ENCODE data around the gene FAM219B.
A peak's percentile ranks its signal among the peaks of the same experiment; 100 is the strongest.

FAM219B gene

DNA sequence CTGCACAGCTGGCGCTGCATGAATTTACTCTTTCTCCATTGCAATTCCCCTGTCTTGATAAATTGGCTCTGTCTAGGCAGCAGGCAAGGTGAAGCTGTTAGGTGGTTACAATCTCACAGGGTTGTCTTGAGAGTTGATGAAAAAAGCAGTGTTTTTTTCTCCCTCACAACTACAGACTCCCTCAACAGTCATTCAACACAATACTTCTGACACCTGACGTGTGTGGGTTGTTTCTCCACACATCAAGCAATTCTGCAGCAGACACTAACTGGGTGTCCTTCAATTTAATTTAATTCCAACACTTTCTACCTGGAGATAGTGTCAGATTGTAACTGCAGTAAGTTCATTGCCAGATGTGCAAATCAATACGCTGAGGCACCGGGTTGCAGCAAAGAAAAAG is 28.4 kb downstream of the FAM219B start:
- DNase-seq (ENCODE audit: low read depth in 1 of 2, low spot score in 1 of 2): no peak

DNA sequence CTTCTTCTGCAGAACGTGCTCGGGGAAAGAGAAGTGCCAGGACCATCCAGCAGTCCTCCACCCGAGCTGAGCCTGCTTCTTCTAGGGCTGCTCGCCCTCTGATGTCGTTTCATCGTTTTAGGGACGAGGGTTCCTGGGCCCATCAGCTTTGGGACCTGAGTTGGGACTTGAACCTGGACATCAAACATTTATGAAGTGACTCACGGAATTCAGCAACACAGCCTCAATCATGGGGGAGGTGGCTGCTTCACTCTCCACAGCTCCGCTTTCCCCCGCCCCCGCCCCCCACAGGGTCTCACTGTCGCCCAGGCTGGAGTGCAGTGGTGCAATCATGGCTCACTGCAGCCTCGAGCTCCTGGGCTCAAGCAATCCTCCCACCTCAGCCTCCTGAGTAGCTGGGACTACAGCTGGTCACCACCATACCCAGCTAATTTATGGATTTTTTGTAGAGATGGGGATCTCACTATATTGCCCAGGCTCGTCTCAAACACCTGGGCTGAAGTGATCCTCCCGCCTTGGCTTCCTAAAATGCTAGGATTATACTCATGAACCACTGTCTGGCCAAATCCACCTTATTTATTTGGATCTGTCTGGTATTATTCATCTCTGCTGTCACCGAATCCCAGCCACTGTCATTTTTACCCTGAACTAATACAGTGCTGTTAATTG is 32.8 kb downstream of the FAM219B start:
- no peak for DNase-seq (ENCODE audit: low read depth in 1 of 2, low spot score in 1 of 2)

DNA sequence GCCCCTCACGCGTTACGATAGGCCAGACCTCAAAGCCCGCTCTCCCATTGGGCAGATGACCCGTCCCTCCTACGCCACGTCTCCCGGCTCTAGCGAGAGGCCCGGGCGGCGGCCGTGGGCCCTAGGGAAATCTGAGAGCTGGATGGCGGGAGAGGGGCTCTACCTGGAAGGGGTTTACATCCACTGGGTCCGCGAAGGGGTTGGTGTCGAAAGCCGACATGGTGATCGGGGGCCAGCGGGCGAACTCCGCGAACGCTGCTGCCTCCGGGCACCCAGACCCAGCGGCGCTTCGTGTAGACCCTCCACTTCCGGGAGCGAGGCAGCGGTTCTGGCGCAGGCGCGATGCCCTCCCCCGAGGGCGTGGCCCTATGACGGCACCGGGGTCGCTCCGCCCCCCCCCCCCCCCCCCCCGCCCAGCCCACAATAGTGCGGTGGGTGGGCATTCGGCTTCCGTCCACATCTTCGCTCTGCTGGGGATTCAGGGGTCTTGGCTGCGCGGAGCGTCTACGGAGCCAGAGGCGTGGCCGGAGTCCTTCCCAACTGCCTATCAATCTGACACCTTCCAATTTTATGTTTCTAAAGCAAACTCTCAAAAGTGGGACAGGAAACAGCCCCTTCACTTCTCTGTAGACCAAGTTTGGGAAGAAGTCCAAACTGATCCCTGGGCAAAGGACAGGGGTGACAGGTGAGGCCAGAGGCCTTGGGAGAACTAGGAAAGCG is 33.5 kb downstream of the FAM219B start, which contains the start of gene SCAMP2:
Gene SCAMP2, minus strand, starts transcription at position 330 of the 720 bp plus-strand sequence. Its CDS starts 110 bp downstream, at position 220.
- peak; percentile 75 to 83 for DNase-seq (ENCODE audit: low read depth in 1 of 2, low spot score in 1 of 2)

DNA sequence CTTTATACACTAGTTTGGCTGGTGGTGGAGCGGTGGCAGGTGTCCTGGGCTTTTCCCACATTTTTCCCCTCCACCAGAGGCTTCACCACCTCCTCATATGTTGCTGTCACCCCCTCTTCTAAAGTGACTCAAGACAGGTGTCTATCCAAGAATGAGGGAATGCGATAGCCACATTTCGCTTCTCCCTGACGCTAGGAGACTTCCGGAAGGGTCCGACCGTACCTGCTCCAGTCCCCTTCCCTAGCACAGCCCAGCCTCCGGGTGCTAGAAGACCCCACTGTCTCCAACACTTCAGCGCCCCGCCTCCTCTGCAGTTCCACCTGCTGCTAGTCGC is 34.0 kb downstream of the FAM219B start:
- no peak for DNase-seq (ENCODE audit: low read depth in 1 of 2, low spot score in 1 of 2)

DNA sequence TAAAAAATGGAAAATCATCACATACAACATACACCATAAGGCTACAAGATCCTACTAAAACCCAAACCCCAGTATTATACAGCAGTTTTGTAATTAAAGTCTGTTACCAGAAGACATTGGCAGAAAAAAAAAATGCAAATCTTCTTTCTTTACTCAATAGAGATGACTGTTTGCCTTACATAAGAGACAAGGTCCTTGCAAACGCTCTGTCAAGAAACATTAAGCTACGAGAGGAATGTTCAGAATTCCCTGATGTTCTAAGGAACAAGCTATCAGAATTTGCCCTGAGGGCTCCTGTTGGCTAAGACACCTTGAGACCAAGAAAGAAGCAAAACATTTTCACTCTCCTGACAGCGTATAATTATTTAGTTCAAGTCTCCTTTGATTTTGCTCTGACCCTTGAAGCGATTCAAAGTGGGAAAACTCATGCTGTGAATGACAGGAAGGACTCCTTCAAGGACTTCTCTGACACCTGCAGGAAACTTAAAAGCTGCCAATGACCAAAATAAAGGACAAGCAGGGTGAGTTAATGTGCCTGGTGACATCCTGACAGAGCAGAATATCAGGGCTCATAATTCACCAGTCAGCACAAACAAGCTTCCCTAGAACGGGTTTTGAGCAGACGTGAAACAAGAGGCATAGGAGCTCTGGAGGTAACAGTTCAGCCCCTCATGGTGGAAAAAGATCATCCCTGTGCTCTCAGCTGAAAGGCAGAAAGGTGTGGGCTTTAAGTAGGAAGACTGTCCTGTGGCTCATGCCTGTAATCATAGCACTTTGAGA is 36.0 kb downstream of the FAM219B start:
- DNase-seq (ENCODE audit: low read depth in 1 of 2, low spot score in 1 of 2): no peak

DNA sequence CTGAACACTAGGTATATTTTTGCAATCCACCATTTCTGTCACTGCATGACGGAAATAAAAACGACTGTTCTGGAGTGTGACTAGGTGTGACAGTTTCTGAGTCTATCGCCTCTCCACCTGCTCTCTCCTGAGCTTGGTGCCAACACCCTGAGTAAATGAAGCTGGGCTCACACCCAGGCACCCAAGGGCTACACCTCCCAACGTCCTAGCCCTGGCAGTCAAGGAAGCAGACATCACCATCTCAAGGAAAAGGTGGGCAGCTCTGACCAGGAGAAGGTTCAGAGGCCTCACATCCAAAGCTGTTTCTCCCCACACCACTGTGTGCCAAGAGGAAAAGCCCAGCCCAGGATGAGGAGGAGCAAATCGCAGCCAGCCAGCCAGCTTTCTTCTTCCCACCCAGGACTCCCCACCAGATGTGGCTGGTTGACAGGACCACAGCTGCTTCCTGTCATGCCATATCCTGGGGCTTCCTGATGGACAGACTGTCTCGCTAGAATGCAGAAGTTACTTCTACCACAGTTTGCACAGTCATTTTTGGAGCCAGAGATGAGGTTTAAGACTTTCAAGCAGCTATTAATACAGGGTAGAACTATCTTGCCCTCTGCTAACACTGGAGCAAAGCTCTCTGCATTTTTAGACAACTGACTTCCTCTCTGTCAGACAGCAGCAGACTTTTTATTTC is 36.8 kb downstream of the FAM219B start:
- no peak for DNase-seq (ENCODE audit: low read depth in 1 of 2, low spot score in 1 of 2)

DNA sequence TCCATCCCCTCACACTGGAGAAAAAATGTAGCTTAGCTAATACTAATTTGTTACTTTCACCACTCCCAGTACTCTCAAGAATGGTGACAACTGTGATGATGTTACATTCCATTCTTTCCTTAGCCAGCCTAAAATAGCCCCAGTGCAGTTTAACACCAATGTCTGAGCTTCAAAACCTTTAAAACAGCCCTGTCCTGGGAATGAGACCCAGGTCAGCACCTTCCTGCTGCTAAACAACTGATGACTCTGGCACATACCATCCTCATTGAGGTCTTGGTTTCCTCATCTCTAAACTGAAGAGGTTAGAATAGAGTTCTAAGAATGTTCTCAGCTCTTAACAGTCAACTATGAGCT is 37.3 kb downstream of the FAM219B start:
- no peak for DNase-seq (ENCODE audit: low read depth in 1 of 2, low spot score in 1 of 2)

DNA sequence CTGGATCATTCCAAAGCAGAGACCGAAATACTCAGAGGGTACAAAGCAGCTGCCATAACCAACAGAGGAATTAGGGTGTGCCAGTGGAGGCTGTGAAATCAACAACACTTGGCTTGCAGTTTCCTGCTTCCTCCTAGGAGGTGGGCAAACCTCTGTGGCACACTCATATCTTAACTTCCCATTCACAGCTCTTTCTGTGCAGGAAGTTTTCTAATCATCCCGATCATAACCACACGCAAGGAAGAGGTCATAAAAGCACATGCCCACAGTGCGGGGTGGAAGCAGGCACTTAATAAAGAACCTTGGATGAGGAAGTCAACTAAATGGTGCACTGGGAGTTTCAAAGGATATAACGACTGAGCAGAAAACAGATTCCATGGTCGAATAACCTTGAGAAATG is 38.6 kb downstream of the FAM219B start:
- DNase-seq (ENCODE audit: low read depth in 1 of 2, low spot score in 1 of 2): no peak

DNA sequence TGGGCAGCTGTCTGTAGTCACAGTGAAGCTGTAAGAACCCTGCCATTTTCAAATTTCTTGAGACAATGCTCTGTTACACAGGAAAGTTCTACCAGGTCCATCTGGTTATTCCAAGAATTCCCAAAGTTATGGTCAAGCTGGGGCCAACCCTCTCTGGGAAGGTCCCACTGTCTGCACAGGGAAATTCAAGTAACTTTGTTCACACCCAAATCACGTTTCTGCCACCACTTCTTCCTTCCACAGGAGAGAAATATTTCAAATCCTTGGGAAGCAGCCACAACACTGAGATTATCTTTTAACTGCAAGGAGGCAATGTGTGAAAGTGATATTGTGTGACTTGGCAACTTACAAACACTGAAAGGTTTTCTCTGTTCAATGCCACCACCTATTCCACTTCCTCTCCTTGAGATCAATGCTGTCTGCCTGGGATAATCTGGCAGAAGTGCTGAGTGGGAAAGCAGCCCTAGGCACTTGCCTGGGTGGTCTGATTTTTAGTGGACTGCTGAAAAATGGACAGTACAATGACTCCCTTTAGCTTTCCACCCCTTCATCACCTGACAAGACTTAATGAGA is 39.1 kb downstream of the FAM219B start:
- DNase-seq (ENCODE audit: low read depth in 1 of 2, low spot score in 1 of 2): no peak

DNA sequence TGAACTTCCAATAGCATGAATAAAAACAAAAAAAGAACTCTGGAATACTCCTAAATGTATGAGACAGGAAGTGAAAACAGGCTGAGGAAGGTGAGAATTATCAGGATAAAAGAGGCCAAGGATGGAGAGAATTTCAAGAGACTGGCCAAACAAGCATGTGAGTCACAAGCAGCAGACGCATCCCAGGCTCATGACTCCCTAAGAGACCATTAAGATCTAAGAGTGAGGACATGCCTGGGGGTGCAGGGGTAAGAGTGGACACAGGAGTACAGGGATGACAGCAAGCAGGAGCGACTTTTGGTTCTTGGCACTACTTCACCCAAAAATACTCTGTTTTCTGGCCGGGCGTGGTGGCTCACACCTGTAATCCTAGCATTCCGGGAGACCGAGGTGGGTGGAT is 40.6 kb downstream of the FAM219B start:
- no peak for DNase-seq (ENCODE audit: low read depth in 1 of 2, low spot score in 1 of 2)

DNA sequence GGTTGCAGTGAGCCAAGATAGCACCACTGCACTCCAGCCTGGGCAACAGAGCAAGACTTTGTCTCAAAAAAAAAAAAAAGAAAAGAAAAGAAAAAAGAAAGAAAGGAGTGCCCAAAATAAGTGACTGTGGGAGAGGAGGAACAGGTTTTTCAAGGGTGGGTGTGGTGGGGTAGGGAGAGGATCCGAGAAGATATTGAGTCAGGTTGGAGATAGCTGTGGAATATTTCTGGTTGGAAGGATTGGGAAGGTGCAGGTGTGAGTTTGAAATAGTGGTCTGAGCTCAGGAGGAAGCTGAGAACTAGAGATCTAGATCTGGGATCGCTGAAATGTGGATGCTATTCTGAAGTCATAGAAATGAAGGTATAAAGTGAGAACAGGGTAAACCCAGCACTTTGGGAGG is 41.3 kb downstream of the FAM219B start:
- DNase-seq (ENCODE audit: low read depth in 1 of 2, low spot score in 1 of 2): no peak

DNA sequence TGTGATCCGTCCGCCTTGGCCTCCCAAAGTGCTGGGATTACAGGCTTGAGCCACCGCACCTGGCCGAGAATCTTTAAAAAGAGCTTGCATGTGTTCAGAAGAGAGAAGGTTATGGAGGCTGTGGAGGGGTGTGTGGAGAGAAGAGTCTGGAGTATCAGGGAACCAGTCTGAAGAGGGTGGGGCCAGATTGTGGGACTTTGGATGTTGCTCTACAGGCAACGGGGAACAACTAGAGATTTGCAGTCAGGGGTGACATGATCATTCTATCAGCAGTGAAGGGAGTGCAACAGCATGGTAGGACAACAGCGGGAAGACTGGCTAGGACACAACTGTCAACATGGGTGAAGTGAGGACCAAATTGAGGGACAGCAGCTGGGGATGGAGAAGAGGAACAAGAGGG is 42.4 kb downstream of the FAM219B start:
- DNase-seq (ENCODE audit: low read depth in 1 of 2, low spot score in 1 of 2): no peak

DNA sequence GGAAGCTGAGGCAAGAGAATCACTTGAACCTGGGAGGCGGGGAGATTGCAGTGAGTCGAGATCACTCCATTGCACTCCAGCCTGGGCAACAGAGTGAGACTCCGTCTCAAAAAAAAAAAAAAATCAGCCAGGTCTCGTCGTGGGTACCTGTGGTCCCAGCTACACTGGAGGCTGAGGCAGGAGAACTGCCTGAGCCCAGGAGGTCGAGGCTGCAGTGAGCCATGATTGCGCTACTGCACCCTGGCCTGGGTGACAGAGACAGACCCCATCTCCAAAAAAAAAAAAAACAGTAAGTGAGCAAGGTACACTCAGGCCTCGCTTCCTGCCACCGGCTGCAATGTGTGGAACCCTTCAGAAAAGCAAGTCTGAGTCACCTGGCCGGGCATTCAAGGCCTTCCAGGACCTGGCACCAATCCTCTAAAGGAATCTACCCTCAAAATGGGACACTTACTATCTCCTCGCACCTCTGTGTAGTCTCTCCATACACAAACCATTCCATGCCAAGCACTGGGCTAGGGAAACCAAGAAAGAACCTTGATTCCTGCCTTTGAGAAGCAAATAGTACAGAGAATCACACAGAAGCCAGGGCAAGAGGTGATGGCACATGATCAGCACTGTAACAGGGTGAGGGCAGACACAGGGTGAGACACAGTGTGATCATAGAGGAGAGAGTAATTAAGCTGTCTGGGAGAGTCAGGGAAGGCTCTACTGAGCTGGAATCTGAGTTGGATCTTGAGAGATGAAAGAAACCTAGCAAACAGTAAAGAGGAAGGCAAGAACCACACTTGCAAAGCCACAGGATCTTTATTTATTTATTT is 43.2 kb downstream of the FAM219B start:
- no peak for DNase-seq (ENCODE audit: low read depth in 1 of 2, low spot score in 1 of 2)

DNA sequence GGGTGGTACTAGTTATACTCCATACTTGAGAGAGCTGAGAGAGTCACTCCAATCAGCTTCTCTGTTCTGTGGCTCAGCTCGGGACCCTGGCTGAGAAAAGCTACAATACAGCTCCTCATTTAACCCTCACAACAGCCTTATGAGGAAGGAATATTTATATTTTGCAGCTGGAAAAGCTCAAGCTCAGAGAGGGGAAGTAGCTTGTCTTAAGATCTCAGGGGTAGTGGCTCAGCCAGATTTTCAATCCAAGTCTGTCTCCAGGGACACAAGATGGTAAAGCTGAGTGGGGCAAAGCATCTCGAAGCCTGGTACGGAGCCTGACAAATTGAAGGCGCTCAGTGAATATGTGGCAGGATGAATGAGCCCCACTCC is 48.3 kb downstream of the FAM219B start:
- DNase-seq (ENCODE audit: low read depth in 1 of 2, low spot score in 1 of 2): no peak

DNA sequence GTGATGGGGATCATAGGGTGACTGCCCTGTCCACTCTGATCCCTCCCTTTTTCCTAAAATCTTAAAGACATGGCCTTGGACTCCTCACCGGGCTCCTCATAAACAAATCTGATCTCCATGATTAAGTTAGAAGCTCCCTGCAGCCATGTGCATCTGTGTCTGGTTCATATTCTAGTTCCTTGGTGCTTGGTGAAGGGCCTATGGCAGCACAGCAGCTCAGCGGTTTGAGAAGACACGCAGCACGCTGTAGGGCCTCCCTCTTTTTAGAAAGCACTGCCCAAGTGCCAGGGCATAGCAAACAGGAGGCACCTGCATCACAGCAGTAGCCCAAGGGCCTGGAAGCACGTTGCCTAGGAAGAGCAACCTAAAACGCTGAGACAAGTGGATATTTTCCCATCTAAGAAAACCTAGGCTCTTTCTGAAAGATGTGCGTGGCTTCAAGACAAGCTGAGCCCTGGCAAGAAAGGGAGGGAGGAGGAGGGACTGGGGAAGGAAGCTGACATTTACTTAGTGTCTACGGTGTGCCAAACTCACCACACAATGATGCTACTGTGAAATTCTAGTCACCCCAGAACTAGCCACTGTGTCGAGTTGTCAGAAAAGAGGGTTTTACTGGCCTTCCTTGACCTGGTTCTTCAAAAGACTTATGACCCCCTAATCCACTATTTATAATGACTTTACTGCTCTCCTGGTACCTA is 48.8 kb downstream of the FAM219B start:
- no peak for DNase-seq (ENCODE audit: low read depth in 1 of 2, low spot score in 1 of 2)

DNA sequence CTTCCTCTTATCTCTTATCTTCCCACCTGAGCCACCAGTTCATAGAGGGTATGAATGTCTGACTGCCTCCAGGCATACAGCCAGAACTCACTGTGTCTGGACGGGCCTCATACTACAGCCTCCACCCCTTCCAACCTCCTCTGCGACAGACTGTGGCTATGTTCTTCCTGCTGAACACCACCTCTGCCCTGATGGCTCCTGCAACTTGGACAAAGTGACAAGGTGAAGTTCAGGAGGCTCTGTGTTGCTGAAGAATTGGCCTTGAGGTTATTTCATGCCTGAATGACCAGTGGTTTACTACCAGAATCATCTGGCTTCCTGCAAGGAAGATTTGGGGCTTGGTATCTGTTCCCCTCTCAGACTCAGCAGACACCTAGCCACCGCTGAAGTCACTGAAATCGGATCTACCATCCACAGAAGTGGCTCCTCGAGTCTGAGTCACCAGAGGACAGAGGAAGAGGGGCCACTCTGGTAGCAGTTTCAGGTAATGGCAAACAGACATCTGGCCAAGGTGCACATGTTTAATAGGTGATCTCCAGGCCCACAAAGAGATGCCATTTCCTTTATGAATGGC is 49.5 kb downstream of the FAM219B start:
- no peak for DNase-seq (ENCODE audit: low read depth in 1 of 2, low spot score in 1 of 2)

DNA sequence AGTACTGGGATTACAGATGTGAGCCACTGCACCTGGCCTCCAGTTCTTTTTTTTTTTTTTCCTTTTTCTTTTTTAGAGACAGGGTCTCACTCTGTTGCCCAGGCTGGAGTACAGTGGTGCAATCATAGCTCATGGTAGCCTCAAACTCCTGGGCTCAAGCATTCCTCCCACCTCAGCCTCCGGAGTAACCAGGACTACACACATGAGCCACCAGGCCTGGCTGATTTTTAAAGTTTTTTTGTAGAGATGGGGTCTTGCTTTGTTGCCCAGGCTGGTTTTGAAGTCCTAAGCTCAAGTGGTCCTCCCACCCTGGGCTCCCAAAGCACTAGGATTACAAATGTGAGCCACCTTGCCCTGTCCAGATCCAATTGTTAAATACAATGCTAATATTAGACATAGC is 50.1 kb downstream of the FAM219B start:
- DNase-seq (ENCODE audit: low read depth in 1 of 2, low spot score in 1 of 2): no peak

DNA sequence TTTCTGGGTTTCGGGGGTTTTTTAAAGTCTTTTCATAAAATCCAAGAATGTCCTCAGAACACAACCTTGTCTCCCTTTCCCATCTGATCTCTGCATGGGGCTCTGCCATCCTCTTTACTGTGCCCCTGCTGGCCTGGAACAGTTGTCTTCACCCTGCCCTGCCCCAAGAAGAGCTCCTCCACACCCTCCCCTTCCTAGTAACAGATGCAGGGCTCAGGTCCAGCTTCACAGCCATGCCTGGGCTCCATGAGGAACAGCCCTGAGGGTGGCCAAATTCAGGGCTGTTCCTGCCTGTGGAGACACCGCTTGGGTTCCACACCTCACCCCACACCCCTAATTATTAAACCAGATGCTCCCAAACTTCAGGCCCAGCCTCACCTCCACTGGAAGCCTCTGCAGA is 50.8 kb downstream of the FAM219B start:
- DNase-seq (ENCODE audit: low read depth in 1 of 2, low spot score in 1 of 2): no peak

DNA sequence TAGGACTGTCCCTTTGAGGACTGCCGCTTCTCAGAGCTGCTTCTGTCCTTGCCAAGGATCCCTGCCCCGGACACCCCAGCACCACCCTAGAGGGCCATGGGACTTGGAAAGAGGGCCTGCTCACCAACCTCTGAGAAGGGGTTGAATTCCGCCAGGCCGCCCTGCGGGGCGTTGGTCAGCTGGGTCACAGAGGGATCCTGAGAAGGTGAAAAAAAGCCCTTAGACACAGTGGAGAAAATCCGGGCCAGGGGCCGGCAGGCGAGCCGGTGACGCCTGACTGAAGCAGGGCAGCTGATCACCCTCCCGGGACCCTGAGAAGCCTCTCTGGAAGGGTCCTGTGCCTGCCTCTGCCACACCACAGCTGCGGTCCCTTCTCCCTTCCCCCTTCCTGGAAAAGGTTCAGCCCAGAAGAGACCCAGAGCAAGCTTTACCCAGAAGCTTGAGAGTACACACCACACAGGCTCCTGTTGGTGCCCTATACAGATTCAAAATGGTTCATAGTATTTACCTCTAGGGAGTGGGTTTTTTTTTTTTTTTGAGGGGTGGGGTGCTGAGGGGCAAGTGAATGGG is 52.1 kb downstream of the FAM219B start:
- no peak for DNase-seq (ENCODE audit: low read depth in 1 of 2, low spot score in 1 of 2)

Measured in stimulated activated CD4-positive, alpha-beta T cell treated with anti-CD3 and anti-CD28 coated beads, Interleukin-15, amount 100 ng/mL, for 1 hour (primary cell).